Fibroblast of upper back skin (primary cell): ENCODE measurements around the gene CEP85L.

ENCODE experiments used
- DNase-seq: peaks from one replicate; pipeline ENCODE4 v3.0.0-alpha.2; 2013

The CEP85L gene

DNA sequence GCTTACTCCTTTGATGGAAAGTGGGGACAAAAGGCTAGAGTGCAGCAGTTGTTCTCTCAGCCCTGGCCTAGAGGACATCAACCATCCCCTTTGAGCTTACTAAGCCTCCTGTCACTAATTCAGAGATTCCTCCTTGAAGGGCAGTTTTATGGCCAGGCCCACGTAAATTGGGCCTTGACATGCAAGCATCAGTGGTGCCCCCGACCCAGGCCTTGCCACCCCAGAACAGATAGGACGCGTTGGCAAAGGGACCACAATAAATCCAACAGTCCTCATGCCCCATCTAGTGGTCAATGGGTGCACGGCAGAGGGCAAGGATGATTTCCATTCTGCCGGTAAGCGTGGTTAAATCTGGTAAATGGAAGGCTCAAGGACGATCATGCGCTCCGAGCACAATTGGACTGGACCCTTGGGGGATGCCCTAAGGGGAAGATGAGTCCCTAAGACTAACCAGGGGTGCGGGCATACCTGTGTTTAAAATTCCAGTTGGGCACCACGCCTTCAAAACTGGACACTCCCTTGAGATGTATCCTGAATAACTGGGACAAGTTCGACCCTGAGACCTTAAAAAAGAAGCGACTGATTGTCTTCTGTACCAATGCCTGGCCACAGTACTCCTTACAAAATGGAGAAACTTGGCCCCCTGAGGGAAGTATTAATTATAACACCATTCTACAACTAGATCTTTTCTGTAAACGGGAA lies 32.6 kb downstream of the CEP85L start:
- peak; percentile 21 for DNase-seq

DNA sequence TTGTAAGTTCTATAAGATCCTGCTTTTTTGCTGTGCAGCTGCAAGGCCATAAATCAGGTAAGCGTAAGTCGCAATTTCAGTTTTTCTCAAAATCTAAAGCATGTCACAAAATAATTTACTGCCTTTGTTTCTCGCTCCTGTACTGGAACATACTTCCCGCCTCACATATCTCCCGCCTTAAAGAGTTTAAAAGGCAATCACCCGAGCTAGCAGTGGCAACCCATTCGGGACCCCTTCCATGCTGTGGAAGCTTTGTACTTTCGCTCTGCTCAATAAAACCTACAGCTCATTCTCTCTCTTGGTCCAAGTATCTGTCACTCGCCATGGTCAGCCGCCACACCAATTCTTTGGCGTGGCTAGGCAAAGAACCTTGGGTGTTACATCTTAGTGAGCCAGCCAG lies 34.0 kb downstream of the CEP85L start:
- DNase-seq = no peak

DNA sequence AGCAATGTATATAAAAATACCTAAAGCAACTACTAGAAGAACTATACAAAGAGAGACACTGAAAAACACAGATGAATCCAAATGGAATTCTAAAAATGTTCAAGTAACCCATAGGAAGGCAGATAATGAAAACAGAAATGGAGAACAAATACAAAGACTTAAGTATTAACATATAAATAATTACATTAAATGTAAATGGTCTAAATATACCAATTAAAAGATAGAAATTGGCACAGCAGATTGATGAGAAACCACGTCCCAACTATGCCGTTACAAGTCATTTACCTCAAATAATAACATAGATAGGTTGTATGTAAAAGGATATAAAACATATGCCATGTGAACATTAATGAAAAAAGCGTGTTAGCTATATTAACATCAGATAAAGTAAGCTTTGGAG lies 40.1 kb downstream of the CEP85L start:
- no peak for DNase-seq

- DNase-seq = no peak
Measured at GRCh38 chr6:118606858-118607257, 44.5 kb downstream of the CEP85L start.

DNA sequence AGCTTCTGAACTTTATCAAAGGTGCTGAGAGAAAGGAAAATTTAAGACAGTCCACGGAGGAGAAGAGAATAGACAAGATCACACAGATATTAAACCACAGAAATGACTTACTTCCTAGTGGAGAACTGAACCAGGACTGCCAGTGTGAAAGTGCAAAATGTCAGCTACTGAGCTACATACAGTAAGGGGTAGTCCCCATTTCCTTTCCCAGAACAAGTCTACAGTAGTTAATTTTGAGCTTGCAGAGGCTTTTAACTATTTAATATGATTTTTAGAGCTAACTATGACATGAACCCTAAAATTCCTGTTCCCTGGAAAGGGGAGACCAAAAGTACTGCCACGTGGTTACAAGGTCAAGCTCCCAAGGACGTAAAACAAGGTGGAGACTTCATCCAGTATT lies 45.1 kb downstream of the CEP85L start:
- no peak for DNase-seq

DNA sequence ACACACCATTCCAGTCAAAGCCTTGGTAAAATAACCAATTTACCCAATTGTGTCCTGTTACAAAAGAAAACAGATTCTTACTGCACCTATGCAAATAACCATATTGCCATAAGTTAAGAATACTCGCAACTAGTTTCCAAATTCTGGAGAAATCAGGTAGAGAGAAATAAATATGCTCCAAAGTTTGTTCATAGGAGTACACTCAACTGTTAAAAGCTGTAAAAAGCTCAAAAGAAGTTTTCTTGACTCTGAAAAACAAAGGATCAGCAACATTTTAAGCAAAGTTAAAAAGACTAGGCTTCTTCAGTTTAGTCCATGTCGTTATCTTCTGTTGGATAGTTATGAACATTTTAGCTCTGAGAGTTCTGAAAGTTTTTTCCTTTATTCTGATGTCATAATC lies 48.0 kb downstream of the CEP85L start:
- no peak for DNase-seq

DNA sequence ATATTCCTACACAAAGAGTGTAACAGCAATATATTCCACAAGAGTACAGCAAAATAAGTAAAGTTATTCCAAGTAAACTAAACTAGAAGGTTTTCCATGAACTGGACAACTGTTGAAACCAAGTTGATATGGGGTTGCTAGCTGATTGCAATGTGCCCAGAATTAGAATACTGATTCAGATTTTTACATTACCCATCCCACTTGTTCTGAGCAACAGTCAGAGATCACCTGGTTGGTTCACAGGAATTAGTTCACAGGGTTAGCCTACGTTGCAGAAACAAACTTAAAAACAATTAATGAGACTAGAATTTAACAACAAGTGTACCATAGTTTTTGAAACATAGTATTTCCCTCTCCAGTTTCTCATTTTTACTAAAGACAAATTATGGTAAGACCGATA lies 49.1 kb downstream of the CEP85L start:
- no peak for DNase-seq

DNA sequence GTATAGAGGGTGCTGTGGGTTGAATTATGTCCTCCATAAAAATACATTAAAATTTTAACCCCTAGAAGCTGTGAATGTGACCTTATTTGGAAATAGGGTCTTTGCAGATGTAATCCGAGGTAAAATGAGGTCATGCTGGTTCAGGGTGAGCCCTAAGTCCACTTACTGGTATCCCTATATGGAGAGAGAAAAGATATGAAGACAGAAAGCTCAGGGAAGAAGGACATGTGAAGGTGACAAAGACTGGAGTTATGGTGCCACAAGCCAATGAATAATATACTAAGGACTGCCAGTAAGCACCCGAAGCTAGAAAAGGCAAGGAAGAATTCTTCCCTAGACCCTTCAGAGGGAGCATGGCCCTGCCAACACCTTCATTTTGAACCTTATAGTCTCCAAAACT lies 53.1 kb downstream of the CEP85L start:
- DNase-seq = no peak

GRCh38 chr6:118597636-118598035 lies 53.8 kb downstream of the CEP85L start:
- DNase-seq = no peak

DNA sequence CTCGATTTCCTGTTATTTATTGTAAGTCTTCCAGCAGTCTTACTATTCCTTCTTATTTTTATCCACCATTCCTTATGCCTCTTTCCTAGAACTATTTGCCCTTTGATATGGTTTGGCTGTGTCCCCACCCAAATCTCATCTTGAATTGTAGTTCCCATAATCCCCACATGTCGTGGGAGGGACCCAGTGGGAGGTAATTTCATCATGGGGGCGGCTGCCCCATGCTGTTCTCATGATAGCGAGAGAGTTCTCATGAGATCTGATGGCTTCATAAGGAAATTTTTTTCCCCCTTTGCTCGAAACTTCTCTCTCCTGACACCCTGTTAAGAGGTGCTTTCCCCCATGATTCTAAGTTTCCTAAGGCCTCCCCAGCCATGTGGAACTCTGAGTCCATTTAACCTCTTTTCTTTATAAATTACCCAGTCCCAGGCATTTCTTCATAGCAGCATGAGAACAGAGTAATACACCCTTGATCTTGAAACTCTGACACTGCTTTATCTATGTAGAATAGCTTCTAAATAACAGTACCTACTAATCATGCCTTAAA lies 54.5 kb downstream of the CEP85L start:
- DNase-seq = no peak

- DNase-seq = no peak
Measured at GRCh38 chr6:118594877-118595276, 56.5 kb downstream of the CEP85L start.

GRCh38 chr6:118591897-118592296 lies 59.5 kb downstream of the CEP85L start:
- no peak for DNase-seq

GRCh38 chr6:118589649-118590365 lies 61.6 kb downstream of the CEP85L start:
- DNase-seq = peak; percentile 13

- peak; percentile 34 for DNase-seq
Measured at GRCh38 chr6:118589186-118589585, 62.2 kb downstream of the CEP85L start.

DNA sequence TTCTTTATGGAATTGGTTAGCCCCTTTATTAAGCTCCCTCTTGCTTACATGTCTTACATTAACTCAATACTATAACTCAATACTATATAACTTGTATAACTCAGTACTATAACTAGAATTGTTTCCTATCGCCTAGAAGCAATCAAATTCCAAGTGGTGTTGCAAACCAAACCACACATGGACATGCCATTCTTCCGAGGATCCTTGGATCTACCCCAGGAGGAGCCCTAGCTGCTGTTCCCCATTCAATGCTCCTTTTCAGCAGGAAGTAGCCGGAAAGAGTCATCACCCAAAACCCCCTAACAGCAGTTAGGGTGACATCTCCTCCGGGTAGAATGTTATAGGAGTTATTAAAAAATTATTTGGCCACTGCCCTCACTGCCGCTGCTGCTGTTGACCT lies 62.8 kb downstream of the CEP85L start:
- DNase-seq = peak; percentile 52

DNA sequence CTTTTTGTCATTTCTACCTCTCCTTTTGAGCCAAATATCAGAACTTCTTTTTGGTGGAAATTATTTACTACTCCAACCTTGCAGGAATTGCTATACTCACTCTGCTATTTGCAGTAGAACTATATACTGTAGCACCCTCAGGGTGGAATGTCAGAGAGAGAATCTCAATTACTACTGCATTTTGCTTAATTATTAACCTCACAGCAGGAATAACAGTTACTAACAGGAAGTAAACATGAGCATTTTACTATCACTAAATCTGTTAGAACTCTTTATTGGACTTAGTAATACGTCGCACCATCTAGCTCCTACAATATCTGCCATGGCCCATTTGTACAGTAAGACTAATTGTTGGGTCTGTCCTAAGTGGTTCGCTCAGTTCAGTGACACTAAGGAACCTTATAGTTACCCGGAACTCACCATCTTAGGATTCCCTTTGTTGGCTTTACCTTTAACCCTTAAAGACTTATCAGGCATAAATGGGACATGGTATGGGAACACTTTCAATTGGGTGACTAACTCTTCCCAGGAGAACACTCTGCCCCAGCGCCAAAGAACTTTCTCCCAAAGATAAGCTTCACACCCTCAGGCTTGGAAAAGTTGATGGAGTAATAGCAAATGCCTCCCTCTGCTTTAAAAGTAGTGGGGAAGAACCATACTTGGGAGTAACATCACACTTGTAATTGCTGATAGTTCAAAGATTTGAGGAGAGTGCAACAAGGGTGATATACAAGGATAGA lies 64.5 kb downstream of the CEP85L start:
- DNase-seq = no peak

DNA sequence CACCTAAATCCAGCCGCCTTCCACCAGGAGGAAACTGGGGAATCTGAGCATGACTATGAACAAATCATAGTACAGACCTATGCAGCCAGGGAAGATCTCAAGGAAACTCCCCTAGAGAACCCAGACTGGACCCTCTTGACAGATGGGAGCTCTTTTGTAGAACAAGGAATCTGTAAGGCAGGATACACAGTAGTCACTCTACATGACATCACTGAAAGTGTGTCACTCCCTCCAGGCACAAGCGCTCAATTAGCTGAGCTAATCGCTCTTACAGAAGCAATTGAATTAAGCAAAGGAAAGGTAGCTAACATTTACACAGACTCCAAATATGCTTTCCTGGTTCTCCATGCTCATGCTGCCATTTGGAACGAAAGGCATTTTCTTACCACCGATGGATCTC lies 66.5 kb downstream of the CEP85L start:
- no peak for DNase-seq

DNA sequence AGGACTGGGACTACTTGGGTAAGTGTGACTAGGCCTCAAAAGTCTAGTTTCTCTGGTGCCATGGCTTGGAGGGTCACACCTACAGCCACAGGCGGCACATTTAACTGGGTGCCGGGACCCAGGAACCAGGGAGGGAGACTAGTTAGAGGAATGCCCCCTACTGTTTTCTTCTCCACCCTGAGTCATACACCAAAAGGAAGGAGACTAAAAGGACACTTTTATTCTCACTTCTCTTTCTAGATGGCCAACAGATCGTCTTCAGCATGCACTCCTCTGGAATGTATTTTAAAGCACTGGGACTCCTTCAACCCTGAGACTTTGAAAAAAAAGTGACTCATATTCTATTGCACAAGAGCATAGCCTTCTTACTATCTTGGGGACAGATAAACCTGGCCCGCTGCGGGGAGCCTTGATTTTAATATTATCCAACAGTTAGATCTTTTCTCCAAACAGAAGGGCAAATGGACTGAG lies 69.9 kb downstream of the CEP85L start:
- peak; percentile 69 for DNase-seq

- peak; percentile 80 for DNase-seq
Measured at GRCh38 chr6:118580585-118581419, 70.6 kb downstream of the CEP85L start.

DNA sequence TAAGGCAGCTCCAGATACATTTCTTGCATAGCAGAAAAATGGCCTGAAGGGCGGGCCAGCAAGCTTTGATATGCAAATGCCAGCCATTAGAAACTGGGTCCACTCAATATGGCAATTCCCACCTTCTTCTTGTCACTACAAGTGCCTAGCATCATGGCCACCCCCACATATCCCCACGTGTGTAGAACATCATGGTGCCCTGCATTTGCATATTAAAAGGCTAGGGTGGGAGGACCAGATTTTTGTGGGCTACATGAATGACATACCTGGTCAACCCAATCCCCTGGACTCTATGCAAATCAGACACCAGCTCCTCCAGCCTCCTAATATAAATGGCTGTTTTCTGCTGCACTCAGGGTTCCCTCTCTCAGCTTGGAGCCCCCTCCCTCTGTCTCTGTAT lies 71.6 kb downstream of the CEP85L start:
- DNase-seq = no peak

DNA sequence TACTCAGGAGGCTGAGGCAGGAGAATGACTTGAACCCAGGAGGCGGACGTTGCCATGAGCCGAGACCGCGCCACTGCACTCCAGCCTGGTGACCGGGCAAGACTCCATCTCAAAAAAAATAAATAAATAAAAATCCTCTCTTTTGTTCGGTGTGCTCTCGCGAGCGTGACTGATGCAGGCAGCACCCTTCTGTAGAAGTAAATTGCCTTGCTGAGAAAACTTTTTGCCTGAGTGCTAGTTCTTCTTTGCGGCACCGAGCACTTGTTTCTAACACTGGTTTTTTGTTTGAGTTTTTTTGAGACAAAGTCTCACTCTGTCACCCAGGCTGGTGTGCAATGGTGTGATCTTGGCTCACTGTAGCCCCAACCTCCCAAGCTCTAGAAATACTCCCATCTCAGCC lies 72.8 kb downstream of the CEP85L start:
- DNase-seq = no peak

- DNase-seq = no peak
Measured at GRCh38 chr6:118577972-118578371, 73.4 kb downstream of the CEP85L start.
